ENCODE data around the gene NR5A2.

The NR5A2 gene

DNA sequence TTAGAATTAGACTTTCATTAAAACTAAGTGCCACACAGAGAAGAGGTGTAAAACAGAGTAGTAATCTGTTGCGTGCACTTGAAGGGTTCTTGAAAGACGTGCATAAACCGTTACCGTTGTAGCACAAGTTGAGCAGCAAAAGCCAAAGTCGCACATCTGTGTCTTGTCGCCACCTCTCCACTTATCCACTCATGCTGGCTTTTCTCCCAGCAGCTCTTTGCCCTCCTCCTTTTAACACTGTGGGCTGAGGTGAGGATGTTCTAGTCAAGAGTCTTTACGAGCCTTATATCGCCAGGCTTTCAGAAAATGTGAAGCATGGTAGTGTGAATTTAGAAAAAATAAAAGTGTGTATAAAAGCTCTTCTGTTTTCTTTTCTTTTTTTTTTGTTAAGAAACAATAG lies 48.0 kb downstream of the NR5A2 start:
- DNase-seq, result no peak

DNA sequence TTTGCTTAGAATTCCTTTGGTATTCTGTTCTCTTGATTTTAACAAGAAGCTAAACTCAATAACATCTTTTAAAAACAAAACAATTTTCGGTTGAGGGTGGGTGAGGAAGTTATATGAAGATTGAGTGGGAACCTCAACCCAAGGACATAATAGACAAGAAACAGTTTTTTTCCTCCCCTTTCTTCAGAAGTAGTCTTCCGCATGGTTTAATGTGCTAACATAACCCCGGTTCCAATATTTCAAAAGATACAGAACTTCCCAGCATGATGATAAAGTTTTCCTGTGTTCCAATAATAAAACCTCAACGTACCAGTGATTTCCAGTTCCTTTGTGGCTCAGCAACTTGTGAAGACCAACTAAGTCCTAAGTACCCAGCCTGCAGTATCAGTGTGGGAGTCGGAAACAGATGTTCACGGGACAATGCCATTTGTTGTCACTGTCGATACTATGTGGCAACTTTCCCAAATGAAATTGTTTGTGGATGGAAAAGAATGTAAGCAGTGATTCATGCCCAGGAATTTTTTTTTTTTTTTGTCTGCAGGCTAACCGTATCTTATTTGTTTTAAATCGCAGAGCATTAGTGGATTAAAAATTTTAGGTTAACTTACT lies 48.5 kb downstream of the NR5A2 start:
- no peak for DNase-seq

DNA sequence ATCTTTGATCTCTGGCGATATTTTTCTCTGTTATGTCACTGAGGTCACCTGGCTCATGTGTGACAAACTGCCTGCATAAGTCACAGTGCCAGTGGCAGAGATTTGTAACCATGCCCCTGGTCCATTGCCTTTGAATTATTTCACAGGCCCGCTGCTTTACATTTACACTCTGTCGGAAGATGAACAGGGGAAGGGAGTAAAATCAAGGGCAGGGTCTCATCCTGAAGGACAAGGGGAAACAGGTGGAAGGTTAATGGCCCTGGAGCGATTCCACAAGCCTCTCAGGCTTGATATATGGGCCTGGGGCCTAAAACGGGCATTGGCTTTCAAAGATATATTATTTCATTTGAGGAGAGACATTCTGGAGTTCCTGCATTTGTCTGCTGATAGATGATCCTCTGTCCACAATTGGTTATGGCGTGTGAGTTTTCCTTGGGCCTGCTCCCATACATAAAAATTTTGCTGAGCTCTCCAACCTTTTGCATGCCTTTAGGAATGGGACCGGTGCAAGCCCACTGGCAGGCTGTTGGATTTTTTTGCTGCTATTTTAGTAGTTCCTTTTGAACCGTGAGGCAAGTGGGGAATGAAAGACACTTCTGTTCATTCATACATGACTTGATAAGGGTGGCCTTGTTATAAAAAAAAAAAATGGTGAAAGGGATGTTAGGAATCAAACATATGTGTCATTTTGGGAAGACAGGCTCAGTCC lies 51.9 kb downstream of the NR5A2 start:
- DNase-seq, result no peak

DNA sequence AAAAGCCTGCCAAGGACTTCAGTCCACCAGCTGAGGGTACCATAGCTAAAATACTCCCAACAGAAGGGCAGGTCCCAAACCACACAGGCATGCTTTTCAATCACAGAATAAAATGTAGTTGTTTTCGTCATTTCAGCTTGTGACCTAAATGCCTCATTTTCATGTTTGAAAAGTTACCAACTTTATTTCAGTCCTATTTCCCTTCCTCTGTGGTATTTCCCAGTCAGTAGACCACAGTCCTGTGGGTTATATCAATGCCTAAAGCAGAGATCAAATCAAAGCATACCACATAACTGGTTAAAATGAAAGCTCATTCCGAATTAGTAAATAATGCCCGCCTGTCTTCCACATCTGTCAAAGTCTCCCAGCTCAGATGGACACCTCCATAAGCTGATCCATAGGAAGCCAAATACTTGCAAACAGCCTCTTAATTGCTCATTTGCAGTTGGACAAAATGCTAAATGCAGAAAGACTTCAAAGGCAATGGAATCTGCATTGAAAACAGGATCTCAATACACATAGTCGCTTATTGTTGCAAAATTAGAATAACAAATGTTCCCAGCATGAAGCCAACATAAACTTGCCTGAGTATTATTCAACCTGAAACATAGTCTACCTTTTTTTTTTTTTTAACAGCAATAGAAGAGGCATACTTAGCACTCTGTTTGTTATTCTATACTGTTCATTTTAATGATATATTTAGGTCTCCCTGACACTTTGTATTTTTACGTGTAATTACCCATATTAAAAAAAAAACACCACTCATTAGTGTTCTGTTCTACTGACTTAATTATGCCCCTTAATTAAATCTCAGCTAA lies 53.9 kb downstream of the NR5A2 start:
- no peak for DNase-seq

DNA sequence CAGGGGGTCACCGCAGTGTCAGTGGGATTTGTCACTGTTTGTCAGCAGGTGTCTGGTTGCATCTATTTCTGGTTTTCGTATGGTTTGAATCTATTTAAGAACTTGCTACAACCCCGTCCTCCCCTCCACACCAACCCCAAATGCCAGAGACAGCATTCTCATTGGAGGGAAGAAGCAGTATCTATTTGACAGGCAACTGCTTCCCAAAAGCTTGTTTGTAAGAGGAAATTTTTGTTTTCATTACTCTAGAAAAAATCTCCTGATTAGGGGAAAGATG lies 54.4 kb downstream of the NR5A2 start:
- DNase-seq, result no peak

DNA sequence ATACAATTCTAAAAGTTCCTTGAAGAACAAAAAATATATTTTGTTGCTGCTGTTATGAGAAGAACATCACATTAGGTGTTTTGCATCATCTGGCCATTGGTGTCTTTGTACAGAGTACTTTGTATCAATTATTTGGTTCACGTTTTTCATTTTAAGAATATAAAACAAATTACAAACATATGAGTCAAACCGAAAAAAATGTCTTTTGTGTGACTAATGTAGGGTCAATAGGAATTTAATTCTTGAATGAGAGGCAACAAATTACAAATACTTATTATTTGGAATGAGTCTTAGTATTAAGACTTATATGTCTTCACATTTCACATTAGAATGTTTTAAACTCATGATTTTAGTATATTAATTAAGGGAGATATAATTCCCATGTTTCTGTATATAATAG lies 54.8 kb downstream of the NR5A2 start:
- DNase-seq, result no peak

DNA sequence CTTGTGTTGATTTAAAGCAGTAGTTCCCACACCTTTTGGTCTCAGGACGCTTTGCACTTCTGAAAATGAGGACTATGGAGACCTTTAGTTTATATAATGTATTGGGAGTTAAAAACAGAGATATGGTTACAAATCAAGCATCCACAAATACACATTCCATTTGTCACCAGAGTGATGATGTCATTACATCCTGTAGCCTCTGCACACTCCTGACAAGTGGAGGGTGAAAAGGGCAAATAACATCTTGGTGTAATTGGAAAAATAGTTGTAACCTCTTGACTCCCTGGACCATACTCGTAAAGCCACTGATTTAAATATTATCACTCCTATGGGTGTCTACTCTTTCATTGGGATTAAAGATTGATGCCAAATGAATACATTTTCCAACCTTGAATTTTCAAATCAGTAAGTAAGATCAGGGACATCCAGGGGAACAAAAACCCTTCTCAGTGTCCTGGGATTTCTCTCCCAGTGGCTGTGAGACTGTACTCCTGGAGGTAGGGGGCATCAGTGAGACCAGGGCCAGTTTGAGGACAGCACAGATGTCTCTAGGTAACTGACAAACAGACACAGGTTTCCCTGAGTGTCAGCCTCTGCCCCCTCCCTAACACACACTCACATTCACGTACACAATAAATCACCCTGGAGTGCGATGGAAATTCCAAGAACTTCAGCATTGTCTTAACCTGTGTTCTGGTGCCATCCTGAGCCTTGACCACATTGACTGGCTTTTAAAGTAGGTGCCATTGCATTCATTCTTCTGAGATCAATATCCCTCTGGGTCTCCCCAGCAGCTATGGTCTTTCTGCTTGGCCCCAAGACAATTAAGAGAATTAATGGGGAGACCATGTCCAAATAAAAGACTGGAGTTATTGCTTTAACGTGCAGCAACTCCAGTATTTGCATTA lies 63.0 kb downstream of the NR5A2 start:
- DNase-seq, result no peak

DNA sequence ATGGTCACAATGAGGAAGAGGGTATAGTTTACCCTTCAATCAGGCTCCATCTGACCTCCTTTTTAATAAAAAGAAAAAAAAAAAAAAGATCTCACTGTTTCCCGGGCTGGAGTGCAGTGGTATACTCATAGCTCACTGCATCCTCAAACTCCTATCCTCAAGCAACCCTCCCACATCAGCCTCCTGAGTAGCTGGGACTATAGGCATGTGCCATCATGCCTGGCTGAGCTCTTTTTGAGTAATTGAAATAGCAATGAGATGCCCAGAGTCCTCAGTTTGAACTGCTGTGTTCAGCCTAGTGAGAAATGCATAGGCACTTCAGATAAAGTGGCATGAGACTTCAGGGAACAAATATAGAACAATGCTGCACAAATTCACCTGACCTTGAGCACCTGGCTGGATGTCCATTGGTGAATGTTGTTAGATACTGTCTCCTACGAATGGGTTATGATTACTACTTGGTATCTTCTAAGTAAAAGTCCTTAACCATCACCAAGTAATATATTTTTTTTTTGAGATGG lies 67.6 kb downstream of the NR5A2 start:
- no peak for DNase-seq

DNA sequence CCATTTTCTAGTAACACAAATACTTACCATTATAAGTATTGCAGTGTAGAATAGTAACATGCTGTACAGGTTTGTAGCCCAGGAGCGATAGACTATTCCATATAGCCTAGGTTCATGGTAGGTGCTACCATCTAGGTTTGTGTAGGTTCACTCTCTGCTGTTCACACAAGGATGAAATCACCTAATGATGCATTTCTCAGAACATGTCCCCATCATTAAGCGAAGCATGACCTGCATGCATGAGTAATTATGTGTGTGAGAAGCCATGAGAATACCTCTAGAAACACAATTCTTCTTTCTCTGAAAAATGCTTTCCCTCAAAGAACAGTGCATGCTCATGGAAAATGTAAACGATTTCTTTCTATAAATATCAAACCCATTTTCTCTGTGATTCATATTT lies 69.3 kb downstream of the NR5A2 start:
- DNase-seq, result no peak

DNA sequence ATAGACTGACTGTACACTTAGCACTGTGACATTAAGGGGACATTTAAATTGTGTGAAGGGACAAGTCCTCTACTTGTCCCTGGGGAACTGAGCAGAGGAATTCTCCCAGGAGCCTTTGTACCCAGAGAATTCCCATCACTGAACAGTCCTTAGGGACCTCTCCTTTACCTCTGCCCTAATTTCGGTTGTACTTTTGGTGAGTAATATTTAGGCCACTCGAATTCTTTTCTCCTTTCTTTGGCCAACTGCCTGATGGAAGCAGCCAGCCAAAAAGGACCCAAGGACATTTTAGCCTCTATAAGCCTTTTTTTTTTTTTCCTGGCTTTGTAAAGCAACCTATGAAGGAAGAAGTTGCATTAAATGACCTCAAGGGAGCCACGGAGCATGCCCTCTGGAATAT lies 71.5 kb downstream of the NR5A2 start:
- no peak for DNase-seq

DNA sequence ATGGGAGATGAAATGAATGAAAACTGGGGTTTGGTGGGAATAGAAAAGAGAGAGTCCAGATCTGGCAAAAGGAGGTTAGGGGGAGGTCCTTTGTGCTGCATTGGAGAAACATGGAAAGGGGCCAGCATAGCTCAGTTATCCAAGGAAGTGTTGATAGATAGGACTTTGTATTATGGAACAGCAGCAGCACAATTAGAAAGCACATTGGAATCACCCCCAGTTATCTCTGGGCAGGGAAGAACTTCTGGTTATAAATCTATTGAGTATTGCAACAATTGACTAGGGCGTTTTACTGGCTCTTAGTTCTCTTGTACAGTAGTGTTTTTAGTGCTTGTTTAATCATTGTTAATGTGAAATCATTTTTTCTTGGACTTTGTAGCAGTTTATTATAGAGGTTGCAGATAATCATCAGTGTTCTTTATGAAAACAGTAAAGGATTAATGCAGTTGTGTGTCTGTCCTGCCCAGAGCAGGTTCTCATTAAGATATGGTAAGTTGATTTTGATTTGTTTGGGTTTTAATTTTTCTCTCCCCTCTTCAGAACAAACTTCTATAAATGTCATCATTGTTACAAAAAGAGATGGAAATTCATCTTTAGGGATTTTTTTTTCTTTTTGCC lies 76.6 kb downstream of the NR5A2 start:
- no peak for DNase-seq

DNA sequence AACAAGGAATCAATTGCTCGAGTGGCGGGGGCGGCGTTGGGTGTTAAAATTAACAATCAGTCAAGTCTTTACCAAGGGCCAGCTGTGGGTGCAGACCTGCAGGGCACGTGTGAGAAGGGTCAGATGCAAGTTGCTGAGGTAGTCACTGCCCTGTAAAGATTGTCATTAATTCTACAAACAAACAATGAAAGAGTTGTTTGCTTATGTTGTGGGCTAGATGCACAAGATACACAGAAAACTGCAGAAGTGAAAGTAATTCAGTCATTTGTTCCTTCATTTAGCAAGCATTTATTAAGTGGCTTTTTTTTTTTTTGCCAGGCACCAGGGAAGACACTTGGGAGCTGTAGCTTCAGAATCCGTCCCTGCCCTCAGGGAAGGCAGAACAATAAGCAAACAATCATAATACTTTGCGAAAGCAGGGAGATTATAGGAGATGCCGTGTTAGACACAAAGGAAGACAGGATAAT lies 79.5 kb downstream of the NR5A2 start:
- no peak for DNase-seq

DNA sequence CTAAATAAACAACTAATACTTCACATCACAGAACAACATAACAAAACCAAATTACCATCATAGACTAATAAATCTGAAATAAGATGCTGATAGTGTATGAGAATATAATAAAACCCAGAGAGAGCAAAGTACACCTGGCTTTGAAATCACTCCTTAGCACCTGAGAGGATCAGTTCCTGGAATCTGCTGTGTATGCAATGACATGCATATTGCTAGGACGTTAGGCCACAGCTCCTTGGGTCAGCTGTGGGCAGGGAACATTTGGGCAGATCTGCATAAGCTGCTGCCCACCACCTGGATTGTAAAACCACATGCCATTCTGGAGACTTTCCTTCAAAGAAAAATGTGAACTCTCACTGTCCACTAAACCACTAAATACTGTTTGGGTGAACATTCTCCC lies 81.1 kb downstream of the NR5A2 start:
- DNase-seq, result no peak

DNA sequence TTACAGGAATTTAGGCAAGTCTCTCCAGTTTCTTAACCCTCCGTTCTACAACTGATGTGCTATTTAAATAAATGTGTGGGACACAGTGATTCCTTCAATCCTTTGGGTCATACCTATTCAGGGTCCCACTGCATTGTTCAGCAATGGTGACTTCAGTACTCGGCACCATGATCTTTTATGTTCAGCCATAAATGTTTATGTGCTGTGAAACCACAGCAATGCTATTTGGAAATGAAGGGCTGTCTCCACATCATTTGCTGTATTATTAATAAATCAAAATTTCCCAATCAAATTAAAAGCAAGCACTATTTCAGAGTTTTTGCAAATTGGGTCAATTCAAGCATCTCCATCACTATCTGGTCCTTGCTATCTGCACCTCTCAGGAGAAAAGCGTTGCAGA lies 84.8 kb downstream of the NR5A2 start:
- no peak for DNase-seq

DNA sequence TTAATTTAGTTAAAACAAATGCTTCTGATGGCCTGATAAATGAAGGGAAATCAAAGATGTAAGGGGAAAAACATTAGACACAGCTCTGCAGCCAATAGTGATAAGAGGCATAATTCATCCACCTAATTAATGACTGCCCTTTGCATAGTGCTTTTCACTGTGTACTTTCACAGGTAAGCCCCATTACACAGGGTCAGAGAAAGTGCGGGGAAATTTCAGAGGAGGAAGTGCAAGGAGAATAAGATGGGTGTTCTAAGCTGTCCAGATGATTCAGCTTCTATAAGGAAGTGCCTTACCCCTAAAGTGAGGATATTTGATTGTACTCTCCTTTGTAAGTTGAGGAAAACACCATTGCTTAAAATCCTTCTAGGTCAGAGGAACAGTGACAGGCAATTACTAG lies 88.0 kb downstream of the NR5A2 start:
- DNase-seq, result no peak

DNA sequence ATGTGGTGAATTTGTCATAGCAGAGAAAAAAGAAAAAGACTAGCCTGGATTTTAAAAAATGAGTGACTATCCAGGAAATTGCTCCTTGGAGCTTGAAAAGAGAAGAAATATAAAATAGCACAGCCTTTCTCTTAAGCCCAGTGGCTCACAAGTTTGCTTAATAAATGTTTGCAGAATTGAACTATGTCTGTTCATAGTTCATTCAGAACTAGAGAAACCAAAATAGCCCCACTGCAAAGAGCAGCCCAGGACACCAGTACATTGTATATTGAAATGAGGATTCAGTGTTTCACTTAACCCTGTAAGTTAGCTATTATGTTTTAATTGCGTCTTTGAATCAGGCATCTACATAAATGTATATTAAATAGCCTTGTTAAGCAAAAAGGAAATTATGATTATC lies 88.8 kb downstream of the NR5A2 start:
- no peak for DNase-seq

DNA sequence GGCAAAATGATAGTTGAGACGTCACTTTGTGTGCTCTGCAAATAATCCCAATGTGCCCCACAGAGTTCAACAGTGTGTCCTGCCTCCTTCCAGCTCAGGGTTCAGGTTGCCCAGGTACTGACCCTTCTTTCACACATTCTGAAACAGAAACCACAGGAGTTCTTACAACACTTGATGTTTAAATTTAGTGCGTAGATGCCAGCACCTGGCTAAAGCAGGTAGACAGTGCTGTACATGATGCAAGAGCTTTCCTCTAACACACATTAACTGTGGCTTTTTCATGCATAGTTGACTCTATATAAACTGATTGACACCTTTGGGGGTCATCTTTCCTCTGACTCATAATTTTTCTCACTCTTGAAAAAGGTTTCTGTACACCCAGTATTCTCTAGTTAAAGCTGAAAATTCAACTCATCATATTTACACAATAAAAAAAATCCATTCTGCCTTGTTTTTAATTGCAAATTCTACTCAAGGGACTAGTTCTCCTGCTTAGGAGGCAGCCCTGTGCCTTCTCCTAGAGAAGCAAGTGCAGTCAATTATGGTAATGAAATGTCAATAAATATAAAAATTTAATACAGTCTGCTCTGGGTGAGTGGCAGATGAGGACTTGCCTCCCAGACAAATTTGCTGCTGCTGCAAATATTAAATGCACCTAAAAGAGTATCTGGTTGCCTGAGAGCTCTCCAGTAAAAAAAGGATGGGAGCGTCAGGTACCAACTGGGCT lies 91.4 kb downstream of the NR5A2 start:
- no peak for DNase-seq

DNA sequence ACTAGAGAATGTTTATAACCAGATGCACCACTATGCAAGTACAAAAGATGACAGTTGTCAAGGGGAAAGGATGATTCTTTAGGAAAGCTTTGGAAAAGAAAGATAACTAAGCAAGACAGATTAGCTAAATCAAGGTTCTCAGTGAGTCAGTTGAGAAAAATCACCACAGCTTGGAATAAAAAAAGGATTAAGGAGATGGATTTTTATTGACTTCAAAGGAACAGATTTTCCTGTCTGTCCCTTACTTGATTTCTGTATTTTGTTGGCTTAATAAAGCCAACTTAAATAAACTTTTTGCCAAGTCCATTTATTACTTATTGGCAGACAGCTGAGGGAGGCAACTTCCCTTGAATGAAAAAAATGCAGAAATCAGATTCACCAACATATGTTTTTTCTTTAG lies 93.9 kb downstream of the NR5A2 start:
- DNase-seq, result no peak

DNA sequence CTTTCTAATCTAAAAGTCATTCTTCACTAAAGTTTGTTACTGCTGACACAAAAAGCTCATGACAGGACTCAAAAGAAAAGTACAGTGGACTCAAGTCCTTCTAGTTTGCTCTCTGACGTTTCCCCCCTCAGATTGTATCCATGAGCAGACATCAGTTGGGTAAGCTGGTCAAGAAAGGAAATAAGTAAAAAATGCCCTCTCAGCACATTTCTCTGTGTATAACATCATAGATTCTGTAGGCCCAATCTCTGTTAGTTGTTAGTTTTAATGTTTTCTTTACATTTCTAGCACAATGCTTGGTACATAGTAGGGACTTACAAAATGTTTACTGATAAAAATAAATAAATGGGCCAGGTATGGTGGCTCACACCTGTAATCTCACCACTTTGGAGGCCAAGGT lies 96.8 kb downstream of the NR5A2 start:
- no peak for DNase-seq

DNA sequence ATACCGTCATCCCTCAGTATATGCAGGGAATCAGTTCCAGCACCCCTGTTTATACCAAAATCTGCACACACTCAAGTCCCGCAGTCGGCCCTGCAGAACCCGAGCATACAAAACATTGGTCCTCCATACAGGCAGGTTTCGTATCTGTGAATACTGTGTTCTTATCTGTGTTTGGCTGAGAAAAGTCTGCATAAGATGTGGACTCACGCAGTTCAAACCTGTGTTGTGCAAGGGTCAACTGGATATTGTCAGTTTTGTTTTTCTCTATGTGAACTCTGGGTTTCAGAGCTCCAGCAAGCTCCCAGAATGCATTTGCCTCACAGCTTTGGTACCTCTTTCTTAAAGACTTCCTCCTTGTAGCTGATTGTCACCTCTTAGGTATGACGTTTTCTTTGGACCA lies 100.6 kb downstream of the NR5A2 start:
- no peak for DNase-seq

DNA sequence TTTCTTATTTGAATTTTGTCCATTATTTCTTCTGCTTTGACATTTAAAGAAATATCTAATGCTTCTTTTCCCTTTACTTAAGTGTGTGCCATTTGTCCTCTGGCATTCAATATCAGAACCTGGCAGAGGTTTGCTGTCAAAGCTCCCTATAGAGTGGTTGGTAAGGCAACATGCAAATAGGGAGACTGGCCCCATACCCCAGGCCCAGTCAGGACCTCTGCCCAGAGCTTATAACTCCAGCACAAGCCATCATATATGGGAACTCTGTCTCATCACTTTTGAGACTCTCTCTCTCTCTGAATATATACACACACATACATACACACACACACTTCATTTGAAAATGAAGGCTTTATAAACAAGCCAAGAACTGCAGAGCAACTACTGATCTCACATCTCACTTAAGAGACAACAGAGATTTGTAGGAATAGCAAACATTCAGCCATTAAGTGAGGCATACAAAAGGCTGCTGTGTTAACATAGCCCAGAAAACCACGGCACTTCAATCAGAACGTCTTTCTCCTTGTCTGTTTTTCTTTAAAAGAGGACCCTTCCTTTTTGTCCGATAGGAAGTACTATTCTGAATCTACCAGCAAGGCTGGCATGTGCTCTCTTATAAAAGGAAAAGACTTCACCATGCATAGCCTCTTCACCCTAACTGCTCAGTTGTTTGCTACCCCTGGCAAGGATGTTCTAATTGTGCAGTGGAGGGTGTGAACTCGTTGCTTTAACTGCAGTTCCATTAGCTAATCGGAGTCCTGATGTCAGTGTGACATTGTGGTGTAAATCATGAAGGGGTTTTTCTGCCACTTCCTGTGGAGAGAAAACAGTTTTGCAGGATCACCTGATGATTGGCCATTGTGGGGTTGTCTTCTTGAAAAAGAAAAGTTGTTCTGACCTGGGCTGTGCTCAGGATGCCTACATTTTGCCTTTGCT lies 101.7 kb downstream of the NR5A2 start:
- DNase-seq, result no peak

All from activated CD8-positive, alpha-beta memory T cell treated with anti-CD3 and anti-CD28 coated beads, Interleukin-2, amount 50 U/mL, for 4 hours (primary cell).